HG03432 (cell line): ENCODE results near the gene SCAP.

Experiments used
- ATAC-seq: cut with Tn5 transposase; IDR thresholded peaks from one replicate; pipeline ENCODE4 v1.9.1; 2021; ENCODE audit warnings: mild to moderate bottlenecking, moderate library complexity; ENCODE audit not compliant: unreplicated experiment

Gene SCAP

GRCh38 chr3:47416041-47416440 lies 59.7 kb downstream of the SCAP start:
- no peak for ATAC-seq

GRCh38 chr3:47414666-47415587 lies 60.8 kb downstream of the SCAP start:
- no peak for ATAC-seq

- ATAC-seq: no peak
Observed at GRCh38 chr3:47414161-47414564, 61.6 kb downstream of the SCAP start.

- no peak for ATAC-seq
Observed at GRCh38 chr3:47413751-47414150, 62.0 kb downstream of the SCAP start.

- no peak for ATAC-seq
Observed at GRCh38 chr3:47412842-47413520, 62.8 kb downstream of the SCAP start.

- no peak for ATAC-seq
Observed at GRCh38 chr3:47412453-47412756, 63.3 kb downstream of the SCAP start.

GRCh38 chr3:47411696-47412452 lies 63.9 kb downstream of the SCAP start:
- no peak for ATAC-seq

GRCh38 chr3:47410801-47411646 lies 64.7 kb downstream of the SCAP start:
- ATAC-seq: no peak

- no peak for ATAC-seq
Observed at GRCh38 chr3:47410417-47410720, 65.4 kb downstream of the SCAP start.

- no peak for ATAC-seq
Observed at GRCh38 chr3:47409688-47410416, 65.9 kb downstream of the SCAP start.

GRCh38 chr3:47409284-47409683 lies 66.5 kb downstream of the SCAP start:
- ATAC-seq: no peak

GRCh38 chr3:47408839-47409229 lies 66.9 kb downstream of the SCAP start:
- ATAC-seq: no peak

- no peak for ATAC-seq
Observed at GRCh38 chr3:47407896-47408838, 67.6 kb downstream of the SCAP start.

- ATAC-seq: no peak
Observed at GRCh38 chr3:47407237-47407636, 68.5 kb downstream of the SCAP start.

- no peak for ATAC-seq
Observed at GRCh38 chr3:47406762-47407149, 69.0 kb downstream of the SCAP start.

GRCh38 chr3:47405820-47406761 lies 69.7 kb downstream of the SCAP start:
- no peak for ATAC-seq

GRCh38 chr3:47404955-47405790 lies 70.6 kb downstream of the SCAP start:
- ATAC-seq: no peak
